Sigmoid colon (tissue), 4 donors: ENCODE measurements around the gene SERPINB12.

ENCODE experiments used
- CTCF ChIP-seq, 4 experiments: fragments of 450-650 bp in 3 of 4; fragments of 200-600 bp in 1 of 4; IDR thresholded peaks; one replicate each; pipeline ENCODE4 v1.5.1; 2016 to 2019; ENCODE audit warnings: antibody characterized with exemption in 4 of 4, mild to moderate bottlenecking in 3 of 4, moderate library complexity in 2 of 4
- EP300 ChIP-seq, 4 donors: sonication (generic); formaldehyde crosslinking; IDR thresholded peaks; one replicate each; pipeline ENCODE4 v1.6.1; 2017; ENCODE audit warnings: antibody characterized with exemption in 4 of 4
- POLR2A ChIP-seq, 2 donors: fragments of 450-650 bp; IDR thresholded peaks; one replicate each; pipeline ENCODE4 v1.6.1; 2016; ENCODE audit warnings: antibody characterized with exemption in 2 of 2, mild to moderate bottlenecking in 2 of 2, moderate library complexity in 2 of 2
- POLR2AphosphoS5 ChIP-seq, 4 donors: sonication (generic); formaldehyde crosslinking; IDR thresholded peaks; one replicate each; pipeline ENCODE4 v1.6.1; 2017; ENCODE audit warnings: antibody characterized with exemption in 4 of 4

GRCh38 chr18:63590373-63590772, 48.2 kb downstream of the SERPINB12 start:
- TF ChIP-seq CTCF (IDR thresholded peaks at IDR 0.05) (no peak), EP300 (IDR thresholded peaks at IDR 0.05) (no peak), POLR2A (IDR thresholded peaks at IDR 0.05) (no peak), POLR2AphosphoS5 (IDR thresholded peaks at IDR 0.05) (no peak)
